ENCODE results near the gene H2AZ2.
"Not testable (repeated sequence)": the region's sequence is repeated elsewhere in the genome, so short reads cannot be mapped to it uniquely, and the experiment has no call there.

Gene H2AZ2

DNA sequence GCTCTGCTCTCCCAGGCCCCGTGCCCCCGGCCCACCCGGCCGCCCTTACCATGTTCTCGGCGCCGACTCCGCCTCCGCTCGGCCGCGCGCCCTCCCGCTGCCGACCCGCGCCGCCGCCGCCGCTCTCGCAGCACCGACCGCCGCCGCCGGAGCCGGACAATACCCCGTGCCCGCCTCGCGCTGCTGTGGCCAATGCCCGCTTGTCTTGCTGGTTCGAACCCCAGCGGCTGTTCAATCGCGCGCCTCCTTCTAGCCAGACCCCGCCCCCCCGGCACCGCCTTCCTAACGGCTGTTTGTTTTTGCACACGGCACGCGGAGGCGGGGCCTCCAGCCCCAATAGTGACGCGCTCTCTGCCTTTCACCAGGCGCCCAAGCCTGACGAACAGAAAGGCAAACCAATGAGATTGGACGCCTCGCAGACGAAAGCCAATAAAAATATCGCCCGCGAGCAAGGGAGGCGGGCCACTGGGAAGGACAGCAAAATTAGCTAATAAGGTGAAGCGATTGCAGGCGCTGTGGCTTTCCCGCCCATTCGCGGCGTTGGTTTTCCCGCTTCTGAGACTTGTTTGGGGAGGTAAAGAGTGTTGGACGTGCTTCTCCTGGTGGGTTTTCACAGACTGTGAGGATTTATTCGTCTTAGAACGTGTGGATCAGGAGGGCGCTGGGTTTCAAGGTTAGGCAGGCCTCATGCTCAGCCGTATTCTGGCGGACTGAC lies at the start of gene H2AZ2:
Gene H2AZ2, minus strand, starts transcription at position 168 of the 715 bp plus-strand sequence. Its CDS starts 116 bp downstream, at position 52.
- DNase-seq = peak; percentile 87 to 100 (median 99)

DNA sequence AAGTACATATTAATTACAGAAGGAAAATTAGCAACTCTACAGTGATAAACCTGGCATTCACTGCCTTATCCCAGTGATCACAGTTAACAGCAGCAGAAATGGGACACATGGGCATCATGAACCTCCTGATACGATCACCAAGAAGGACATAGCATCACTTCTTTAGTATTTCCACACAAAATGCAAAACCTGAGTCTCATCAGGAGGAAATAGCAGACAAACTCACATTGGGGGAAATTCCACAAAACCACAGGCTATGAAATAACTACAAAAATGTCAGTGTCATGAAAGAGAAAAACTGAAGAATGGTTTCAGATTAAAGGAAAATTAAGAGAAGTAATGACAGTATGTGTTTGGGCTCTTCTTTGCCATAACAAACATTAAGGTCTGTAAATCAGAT lies 49.4 kb upstream of the H2AZ2 start:
- DNase-seq = no peak

DNA sequence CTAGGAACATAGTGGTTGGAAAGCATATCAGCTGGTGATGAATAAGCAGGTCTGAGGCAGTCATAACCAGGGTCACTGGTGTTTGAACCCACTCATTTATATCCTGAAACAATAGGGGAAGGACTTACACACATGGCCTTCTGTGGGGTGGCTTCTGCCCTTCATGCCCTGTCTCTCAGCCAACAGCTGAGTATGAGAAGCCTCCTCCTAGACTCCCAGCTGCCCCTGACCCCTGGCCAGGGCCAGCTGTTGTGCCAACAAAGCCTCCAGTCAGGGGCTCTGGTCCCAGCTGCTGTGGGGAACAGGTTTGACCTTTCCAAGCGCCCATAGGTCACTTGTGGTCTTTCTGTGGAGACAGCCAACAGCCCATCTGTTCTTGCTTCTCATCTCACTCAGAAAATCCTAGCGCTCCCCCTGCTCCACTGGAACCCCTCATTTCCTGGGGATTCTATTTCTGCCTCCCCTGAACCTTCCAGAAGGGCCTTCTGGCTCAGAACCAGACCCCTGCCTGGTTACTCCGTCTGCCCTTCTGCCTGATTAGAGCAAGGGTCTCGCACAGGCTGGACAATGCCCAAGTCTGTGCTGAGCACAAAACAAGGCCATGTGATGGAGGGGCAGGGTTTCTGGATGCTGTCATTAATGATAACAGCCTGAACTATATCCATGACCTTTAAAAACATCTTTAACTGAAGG lies 47.1 kb upstream of the H2AZ2 start:
- DNase-seq = peak in 22 of 58 donors; percentile 6 to 73 (median 26)

DNA sequence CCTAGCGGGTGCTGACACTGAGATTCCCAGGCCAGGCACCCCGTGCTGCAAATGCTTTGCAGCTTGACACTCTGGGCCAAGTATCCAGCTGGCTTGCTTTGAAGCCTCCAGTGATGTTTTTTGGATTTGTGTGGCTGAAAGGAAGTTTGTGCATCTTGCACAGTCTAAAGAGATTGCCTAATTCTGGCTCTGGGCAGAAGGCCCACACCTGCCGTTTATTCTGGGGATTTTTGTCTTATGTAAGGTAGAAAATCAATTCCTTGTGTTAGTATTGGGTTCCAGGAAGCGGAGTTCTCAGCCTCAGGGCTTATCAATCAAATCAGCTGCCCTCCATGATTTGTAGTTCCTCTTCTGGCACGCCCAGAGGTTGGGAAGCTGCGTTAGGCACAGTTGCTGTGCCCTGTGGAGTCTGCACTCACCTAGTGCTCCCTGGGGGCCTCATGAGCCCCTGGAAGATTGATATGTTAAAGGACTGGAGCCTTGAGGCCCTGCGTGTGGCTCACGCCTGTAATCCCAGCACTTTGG lies 45.9 kb upstream of the H2AZ2 start:
- no peak for DNase-seq

DNA sequence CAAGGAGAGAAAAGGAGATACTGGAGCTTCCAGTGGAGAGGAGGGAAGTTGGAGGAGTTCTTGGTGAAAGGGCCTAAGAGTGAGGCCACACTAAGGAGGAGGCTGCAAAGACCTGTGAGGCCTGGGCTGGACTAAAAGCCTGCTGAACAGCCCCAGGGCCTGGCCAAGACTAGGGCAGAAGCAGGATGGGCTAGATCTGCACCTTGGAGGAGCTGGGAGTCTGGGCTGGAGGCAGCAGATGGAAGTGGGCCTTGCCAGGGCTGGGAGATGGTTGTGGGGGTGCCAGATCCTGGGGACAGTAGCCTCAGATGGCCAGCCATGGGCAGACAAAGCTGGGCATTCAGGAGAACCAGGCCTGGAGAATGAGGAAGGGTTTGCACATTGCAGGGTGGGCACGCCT lies 43.9 kb upstream of the H2AZ2 start:
- peak in 1 of 58 donors; percentile 32 for DNase-seq

DNA sequence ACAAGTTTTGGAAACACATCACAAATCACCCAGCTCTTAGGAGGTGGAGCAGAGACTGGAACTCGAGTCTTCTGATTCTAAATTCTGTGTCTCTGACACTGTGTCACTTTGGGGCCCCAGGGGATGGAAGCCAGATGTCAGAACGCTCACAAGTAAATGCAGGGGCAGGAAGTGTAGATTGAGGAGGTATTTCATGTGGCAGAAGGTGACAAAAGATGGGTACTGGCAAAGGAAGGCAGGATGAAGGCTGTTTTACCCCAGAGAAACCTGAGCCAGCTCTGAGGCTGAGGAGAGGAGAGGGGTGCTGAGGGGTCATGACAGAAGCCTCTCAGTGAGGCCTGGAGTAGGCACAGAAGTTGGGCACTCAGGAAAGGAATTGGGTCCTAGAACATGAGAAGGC lies 43.5 kb upstream of the H2AZ2 start:
- no peak for DNase-seq

DNA sequence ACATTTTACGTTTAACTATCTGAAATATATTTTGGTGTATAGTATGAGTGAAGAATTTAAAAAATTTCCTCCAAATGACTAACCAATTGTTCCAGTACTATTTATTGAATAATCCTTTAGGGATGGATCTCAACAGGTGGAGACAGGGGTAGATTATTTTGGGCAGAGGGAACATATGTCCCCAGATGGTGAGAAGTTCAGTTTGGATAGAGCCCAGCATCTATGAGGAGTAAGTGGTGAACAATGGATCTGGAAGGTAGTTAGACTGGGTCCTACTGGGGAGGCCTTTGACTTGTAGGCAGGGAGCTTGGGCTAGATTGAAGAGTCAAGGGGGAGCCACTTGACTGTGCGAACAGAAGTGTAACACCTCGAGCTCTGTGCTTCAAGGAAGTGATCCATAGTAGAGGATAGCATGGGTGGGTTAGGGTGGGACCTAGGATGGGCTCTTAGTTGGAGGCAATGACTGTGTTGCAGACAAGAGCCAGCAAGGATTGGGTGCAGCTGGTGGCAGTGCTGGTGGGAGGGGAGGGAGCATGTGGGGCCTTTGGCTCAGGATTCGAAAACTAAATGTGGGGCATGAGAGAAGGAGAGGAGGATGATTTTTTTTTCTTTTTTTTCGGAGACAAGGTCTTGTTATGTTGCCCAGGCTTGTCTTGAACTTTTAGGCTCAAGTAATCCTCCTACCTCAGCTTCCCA lies 41.3 kb upstream of the H2AZ2 start:
- no peak for DNase-seq

DNA sequence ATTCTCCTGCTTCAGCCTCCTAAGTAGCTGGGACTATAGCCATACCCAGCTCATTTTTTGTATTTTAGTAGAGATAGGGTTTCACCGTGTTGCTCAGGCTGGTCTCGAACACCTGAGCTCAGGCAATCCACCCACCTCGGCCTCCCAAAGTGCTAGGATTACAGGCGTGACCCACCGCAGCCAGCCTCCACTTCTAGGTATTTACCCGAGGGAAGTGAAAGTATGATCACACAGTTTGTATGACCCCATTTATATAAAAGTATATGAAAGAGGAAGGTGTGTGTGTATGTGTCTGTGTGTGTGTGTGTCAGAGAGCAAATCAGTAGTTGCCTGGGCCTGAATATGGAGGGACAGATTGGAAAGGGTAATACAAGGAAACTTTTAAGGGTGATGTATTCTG lies 39.4 kb upstream of the H2AZ2 start:
- DNase-seq = no peak

DNA sequence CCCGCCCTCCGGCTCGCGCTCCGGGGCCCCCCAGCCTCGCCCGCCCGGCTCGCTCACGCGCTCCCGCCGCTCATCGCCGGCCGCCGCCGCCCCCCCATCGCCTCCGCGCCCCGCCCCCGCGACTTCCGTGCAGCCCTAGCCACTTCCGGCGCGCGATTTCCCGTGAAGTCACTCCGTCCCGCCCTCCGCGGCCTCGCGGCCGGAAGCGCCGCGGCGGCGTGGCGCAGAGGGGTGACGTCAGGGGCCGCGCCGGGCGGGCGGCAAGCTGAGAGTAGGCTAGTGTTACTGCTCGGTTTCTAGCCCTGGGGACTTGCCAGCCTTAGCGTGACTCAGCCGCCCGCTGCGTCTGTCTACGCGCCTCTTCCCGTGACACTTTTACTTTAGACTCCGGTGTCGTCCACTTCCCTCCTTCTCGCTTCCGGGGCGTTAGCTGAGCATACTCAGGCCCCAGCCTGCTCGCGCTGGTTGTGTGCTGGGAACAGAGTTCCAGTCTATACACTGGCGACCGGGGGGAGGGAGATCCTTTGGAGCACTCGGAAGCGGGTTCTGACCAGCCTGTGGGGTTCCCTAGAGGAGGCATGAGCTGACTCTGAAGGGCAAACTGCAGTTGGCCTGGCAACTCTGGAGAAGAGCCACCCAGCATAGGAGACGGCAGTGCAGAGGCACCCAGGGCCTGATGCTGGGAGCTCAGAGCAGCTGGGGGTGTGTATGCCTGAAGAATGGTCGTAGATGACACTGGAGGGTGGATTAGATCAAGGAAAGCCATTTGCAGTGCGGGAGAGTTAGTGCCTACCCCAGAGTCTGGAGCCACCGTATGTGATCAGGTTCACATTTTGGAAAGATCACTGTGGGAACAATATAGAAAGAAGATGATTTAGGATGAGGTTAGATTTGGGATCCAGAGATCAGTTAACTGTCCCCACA lies 37.8 kb upstream of the H2AZ2 start, which contains the start of gene PURB:
Gene PURB, minus strand, starts transcription at position 137 of the 924 bp plus-strand sequence. CDS start 182 bp downstream, outside the sequence.
- peak; percentile 33 to 96 (median 91) for DNase-seq

DNA sequence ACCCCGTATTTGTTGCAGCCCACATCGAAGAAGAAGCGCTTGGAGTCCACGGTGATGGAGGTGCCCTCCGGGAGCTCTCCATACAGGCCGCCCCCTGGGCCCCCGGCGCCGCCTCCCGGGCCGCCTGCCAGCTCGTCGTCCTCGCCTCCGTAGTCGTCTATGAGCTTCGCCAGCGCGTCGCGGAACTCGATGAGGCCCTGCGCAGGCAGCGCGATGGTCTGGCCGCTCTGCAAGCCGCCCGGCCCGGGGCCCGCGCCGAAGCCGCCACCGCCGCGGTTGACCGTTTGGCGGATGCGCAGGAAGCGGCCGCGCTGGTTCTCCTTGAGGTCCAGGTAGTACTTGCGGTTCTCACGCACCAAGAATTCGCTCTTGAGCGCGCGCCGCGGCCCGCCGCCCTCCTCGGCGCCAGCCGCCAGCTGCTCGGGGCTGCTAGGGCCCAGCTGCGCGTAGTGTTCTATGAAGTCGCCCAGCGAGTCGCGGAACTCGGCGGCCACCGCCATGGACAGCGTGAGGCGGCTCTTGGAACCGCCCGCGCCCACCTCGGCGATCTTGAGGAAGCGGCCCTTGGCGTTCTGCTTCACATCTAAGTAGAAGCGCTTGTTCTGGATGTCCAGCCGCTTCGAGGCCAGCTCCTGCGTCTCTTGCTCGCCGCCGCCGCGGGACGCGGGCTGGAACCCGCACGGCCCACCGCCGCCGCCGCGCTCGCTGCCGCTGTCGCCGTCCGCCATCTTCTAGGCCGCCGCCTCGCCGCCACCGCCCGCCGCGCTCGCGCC lies 36.9 kb upstream of the H2AZ2 start:
- peak in 35 of 58 donors; percentile 11 to 70 (median 51) for DNase-seq

DNA sequence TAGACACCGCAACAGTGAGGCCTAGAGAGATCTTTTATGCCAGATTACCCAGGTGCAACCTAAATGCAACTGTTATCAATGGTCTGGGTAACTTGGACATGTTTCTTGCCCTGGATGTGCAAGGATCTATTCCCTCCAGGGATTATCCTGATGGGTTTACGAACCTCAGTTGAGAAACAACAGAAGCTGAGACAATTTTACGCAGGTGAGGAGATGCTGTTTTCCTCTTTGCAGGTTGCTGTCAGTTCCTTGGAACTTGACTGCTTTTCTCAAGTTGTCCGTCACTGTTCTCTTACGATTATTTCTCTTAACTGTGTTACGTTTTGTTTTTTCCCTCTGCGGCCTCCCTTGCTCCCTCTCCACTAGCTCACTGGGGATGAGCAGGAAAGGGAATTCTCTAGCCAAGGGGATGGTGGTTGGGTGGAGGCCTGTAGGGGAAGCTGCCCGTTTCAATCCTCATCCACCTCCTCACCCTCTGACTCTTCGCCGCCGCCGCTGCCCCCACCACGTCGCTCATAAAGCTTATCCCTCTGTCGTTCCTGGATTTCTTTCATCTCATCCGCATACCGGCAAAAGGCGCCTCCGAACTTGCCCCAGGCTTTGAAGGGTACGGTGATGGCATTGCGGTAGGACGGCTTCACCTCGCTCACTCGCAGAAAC lies 36.2 kb upstream of the H2AZ2 start:
- DNase-seq = no peak

DNA sequence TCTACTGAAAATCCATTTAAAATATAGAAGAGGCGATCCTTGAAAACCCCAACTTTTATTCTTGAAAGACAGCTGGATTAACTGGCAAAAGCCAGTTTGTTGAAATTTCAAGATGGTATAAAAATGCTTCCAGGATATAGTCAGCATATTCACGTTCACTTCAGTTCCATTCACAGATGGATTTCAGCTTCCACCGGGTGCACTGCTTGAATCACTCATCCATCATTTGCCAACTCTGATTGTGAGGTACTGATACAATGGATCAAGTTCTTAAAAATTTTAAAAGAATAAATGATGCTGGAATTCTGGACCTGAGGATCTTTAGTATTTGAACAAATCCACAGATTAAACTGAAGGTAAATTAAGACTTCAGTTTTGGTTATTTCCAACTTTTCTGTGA lies 35.0 kb upstream of the H2AZ2 start:
- DNase-seq = no peak

DNA sequence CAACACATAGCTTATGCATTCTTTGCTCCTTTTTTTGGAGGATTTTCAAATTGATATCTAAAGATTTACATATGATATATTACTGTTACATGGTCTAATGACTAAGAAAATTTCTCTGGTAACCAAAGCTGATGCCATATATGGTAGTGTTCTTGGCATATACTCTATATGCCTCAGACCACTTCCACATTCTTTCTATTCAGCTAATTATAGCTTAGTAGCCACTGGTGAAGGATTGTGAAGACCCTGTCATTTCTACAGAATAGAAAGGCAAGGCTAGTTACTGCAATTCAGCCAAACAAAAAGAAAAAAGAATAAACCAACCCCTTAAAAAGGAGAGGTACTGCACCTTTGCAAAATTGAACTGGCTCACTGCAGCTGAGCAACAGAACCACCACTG lies 33.7 kb upstream of the H2AZ2 start:
- no peak for DNase-seq

DNA sequence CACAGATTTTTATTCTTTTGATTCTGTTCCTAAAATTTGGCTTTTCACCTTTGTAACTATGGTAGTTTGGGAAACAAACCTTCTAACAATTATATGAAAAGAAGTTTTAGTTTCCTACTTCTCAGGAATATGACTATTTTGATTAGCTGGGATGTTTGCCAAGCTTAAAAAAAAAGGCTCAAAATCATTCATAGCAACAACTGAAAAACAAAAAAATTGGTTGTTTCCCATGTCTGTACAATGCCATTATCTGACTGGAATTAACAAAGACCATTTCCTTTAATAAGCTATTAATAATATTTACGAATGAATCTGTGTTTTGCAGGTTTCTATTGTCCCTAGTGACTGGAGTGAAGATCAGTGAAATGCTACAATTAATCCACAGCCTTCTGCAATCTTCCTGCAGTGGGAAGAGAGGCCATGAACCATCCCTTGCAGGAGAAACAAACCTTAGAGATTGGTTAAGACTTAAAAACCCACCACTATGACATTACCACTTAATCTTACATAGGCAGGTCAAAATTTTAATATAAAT lies 33.2 kb upstream of the H2AZ2 start:
- no peak for DNase-seq

DNA sequence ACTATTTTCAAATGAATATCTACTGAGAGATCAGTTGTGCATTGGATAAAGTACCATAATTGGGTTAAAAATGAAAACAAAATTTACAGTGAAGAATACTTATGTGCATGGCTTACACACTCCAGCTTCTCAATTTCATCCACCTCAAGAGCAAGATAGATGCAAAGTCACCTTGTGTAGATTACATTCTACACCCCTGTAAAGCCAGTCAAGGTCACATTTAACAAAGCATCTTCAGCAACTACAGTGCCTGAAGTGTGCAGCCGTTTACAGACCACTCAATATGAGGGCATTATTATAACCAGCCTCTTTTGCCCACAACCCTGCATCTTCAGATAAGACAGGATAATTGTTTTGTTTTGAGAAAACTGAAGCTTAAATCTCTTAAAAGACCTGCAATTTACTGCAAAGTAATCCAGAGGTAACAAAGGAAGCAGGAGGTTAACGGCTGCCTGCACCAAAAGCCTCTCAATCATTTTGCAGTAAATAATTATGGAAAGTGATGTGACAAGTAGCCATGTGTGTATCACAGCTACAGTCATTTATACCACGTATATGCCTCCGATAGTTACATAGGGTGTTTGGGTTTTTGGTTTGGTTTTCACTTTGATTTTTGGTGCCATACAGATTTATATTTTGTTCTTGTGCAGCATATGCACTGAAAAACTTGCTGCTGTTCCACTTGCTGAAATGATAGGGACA lies 32.6 kb upstream of the H2AZ2 start:
- no peak for DNase-seq

DNA sequence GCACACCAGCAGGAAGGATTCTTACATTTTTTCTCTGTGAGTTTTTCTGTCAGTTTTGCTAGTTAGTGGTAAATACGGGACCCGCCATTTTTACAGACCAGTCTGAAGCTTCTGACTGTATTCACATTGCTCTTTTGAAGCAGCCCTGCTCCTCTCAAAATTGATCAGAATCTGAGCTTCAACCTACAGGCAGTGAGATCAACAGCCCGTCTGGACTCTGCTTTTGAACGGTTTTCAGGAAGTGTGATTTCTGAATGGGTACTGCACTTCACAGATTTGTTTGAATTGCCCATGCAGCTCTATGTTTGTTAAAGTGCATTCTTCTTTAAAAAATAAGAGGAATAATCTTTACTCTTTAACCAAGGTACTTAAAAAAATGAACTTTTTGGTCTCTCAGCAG lies 28.5 kb upstream of the H2AZ2 start:
- no peak for DNase-seq

DNA sequence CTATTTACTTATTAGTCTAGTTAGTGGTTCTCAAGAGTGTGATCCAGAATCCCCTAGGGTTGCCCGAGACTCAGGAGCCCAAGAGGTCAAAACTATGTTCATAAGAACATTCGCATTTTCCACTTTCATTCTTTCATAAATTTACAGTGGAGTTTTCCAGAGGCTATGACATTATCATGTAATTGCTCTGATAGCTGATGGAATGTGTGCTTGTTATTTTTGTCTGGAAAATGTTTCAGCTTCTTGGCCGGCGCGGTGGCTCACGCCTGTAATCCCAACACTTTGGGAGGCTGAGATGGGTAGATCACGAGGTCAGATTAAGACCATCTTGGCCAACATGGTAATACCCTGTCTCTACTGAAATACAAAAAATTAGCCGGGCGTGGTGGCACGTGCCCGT lies 27.4 kb upstream of the H2AZ2 start:
- no peak for DNase-seq

DNA sequence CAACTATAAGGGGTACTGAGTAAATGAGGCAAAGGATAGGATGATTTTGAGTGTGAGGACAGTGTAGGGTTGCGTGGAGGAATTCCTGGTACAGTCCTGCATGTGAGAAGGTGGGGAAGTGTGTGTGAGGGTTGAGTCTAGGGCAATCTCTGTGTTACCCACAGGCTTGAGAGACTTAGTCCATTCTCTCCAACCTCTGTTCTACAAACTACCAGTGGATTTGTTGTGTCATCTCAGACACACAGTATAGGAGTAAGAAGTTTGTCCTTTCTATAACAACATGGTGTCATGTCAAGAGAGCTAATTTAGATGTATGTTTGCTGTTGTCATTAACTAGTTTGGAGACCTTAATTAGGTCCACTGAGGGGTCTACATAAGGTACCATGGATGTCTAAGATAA lies 24.9 kb upstream of the H2AZ2 start:
- DNase-seq = no peak

DNA sequence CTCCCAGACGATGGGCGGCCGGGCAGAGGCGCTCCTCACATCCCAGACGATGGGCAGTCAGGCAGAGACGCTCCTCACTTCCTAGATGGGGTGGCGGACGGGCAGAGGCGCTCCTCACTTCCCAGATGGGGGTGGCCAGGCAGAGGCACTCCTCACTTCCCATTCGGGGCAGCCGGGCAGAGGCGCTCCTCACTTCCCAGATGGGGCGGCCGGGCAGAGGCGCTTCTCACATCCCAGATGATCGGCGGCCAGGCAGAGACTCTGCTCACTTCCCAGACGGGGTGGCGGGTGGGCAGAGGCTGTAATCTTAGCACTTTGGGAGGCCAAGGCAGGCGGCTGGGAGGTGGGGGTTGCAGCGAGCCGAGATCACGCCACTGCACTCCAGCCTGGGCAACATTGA lies 24.0 kb upstream of the H2AZ2 start:
- not testable (repeated sequence) for DNase-seq

All from anterior cingulate cortex (tissue), 58 donors.